HUDEP-2 (cell line): Measurements from ENCODE around the gene SNRK.
A peak's percentile ranks its signal among the peaks of the same experiment; 100 is the strongest.

ENCODE experiments used
- DNase-seq, 76 experiments: peaks; one replicate each; lab custom pipeline; 2025; ENCODE audit not compliant: unreplicated experiment in 76 of 76; lab: John Stamatoyannopoulos, UW

Gene SNRK

DNA sequence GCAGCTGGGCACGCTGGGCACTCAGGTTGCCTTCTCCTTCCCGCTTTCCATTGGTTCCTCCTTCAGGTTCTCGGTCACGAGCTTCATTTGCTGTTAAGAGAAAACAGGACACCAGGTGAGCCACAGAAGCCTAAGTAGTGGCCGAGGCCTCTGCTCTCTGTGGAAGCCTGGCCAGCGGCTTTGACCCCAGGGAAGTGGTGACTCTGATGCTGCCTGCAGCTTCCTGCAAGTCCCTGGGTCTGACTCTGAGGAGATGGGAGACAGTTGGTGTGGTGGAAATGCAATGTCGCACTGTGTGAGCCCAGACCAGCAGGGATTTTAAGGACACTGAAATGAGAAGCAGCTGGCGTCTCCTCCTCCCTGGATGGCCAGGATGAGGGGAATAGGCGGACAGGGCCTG, 80.5 kb downstream of the SNRK start:
- no peak for DNase-seq

DNA sequence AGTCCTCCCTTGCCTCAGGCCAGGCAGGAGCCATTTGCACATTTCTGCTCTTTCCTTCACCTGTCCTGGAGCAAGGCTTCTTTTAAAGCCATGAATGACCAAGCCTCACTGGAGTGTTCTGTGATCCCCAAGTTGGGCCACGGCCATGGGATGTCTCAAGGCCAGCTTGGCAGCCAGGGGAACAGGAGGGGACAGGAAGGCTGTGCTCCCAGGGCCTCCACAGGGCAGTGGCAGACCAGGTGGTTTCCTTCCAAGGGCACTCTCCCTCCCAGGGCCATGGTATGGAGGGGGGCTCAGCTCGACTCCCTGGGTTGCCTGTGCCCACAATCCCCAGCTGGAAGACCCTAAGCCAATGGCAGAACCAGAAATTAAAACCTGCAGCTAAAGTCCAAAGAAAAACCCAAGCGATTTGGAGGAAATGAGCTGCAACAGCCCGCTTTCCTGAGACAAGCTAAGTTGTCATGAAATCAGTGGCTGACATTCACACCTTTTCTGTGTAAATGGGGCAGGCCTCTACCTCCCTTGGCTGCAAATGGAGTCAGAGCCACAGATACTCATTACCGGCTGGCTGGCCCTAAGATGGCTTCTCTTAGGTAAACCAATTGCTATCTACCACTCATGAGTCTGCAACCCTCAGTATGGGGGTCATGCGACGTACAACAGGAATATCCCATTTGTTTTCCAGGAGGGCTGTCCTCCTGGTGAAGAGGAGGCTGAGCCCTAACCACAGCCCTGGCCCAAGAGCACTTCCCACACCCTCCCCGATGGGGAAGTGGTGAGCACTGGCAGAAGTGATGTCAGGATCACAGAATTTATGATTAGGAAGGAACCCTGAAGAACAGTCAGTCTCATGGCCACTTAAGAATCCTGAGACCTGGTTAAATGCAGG, 83.3 kb downstream of the SNRK start:
- DNase-seq, result no peak

DNA sequence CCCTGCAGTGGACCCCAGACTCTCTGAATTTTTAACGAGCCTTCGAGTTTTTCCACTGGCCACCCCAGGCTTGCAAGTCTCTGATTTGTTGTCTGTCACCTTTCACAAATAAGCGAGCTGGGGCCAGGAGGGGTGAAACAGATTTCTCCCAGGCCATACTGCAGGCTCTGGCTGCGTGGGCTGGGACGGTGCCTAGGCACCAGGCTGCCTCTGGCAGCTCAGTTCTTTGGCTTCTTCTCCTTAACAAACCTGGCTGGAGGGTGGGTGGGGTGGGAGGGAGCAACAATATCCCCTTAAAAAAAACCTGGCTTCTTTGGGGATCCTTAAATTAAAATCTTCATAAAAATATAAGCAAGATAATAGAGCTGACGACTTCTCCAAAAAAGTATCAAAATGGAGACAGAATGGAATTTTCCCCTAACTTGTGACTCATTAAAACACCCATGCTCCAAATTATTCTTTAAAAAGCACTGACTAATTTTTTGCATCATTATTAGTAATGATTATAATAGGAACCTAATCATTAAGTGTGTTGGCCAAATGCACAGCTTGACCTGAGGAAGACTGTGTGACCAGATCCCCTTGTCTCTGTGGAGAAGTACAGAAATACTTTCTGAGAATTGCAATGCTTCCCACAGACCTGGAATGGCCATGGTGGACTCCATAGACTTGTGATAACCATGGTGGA, 84.1 kb downstream of the SNRK start:
- DNase-seq, result no peak

DNA sequence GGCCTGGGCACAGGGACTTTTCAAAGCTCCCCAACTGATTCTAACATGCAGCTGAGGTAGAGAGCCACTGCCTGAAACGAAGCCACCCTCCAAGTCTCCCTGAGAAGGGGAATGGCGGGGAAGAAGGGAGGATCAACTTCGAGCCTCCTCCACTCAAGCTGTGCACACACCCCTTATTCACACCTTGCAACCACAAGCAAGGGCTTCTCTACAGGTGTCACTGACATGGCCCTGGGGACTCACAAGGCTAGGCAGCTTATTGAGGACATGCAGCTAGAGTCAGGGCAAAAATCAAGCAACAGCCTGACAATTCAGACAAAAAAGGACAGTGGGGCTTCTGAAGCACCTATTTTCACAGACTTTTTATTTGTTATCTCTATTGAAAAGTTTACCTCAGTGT, 85.2 kb downstream of the SNRK start:
- no peak for DNase-seq

DNA sequence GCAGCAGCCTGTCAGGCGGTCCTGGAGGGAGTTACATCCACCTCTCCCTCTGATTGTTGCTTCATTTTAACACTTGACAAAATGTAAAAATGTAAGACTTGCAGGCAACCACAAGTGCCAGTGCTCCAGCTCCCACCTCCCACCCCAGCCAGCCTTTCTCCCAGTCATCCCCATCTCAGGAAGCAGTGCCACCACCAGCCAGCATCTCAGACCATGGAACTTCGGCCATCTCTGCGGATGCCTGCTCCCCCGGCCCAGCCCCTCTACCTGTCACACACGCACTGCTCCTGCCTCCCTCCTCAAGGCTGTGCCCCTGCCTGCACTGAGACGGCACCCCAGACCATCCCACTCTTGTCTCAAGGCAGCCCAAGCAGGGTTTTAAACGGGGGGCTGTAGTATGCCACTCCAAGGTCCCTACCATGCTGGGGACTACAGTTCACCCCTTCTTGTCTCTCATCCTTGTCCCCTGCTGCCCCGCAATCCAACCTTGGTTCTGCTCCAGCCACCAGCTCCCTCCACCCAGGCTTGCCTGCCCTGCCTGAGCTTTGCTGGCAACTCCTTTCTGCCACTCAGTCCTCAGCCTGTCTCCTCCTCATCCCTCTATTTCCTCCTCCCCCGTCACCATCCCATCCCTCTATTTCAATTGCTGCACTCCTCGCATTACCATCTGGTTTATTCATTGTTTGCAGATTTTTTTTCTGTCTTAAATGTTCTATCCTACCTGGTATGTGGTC, 85.8 kb downstream of the SNRK start:
- DNase-seq, result no peak

DNA sequence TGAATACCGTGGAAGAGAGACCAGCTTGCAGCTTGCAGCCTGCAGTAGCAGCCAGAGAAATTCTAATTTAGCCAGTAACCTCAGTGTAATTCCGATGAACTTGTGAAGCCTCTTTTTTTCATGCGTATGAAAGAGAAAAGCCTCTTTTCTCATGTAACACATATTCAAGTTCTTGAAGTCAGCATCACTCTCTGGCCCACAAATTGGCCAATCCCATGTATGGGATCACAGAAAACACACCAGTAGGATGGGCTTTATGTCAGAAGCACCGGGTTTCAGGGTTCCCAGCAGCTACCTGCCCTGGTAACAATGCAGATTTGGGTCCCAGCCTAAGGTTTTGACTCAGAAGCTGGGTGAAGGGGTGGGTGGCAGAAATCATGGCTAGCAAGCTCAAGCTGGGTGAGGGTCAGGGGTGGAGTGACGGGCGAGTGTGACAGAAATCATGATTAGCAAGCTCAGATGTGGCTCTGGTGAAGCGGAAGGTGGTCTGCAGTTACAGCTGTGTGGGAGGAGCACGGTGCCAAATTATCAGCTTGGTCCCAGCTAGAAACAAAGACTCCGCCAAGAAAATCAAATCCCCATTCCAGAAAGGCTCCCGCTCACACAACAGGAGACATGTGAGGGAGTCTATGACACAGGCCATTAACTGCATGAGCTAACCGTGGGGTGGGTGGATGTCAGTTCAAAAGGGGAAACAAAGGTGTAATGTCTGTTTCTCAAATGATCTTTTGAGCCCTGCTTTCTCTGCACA, 86.6 kb downstream of the SNRK start:
- DNase-seq, result no peak

DNA sequence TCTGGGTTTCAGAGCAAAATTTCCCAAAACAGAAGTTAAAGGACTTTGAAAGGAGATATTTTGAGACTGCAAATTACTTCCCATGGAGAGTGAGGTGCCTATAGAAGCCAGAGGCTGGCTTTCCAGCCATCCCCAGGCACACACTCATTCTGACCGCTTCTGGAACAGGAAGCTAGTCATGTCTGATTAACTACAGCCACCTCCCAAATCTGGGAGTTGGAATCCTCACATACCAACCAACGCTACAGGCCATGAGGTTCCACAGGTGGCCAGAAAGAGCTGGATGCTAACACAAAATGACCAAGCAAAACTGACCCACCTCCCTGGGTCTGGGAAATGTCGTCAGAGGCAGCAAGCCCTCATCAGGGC, 87.2 kb downstream of the SNRK start:
- DNase-seq, result no peak

DNA sequence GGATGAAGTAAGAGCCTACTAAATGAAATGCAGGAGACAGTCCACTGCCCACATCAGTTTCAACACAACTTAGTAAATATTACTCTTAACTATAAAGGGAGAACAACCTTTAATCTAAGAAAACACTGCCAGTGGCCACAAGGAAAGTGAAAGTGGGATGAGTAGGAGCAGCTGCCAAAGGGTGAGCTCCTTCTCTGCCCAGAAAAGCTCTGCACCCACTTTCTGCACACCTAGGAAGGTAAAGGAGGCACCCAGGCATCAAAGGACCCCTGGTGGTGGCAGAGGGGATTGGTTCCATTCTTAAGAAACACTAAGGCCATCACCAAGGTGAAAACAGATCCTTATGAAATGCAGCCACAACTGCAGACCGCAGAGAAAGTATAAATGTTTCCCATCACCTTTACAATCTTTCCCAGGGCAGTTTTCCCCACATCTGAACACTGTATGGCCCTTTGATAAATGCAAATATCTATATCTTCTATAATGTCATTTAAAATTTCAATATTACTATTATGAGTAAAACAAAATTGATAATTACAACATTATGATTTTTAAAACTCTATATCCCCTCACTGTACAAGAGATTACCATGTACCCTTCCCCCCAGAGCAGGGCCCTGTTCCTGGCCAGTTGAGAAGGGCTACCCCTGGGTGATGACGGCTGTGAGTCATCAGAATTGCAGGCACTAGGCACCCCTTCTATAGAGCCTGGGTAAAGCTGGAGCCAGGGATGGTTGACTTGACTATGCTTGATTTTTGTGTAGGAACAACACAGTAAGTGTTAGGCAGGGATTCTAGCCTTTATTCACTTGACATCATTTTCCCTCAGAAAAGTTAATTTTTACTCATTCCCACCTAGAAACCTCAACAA, 92.0 kb downstream of the SNRK start:
- peak in 25 of 76 experiments; percentile 2 to 34 (median 12) for DNase-seq

DNA sequence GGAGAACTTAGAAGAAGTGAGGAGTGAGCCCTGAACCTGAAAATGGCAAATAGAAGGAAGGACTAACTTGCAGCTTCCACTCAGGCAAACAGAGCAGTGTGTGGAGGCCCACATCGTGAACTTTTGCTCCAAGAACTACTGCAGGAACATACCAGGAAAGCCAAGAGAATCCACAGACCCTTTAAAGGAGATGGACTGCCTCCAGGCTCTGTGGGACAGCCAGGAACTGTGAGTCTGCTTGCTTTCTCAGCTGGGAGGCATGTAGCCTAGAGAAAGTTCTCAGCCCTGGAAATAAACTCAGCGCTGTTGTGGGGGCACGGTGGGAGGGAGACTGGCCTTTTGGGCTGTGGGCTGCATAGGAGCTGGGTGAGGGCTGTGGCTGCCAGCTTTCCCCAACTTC, 93.0 kb downstream of the SNRK start:
- DNase-seq, result no peak

DNA sequence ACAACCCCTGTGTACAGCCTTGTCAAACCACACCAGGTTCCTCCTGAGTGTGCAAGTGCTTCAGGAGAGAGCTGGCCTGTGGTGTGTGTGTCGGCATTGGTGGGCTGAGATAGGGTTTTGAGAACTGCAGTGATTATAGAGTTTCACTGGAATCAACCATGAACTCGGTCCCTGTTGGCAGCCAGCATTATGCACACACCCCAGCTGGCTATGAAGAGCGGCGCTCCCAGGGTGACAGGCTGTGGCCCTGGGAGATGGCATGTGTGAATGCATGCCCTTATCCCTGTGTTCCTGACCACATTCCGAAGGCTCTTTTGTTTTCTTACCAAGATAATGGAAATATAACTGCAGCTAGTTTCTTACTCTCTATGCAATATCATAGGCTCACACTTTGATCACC, 101.8 kb downstream of the SNRK start:
- DNase-seq, result no peak

DNA sequence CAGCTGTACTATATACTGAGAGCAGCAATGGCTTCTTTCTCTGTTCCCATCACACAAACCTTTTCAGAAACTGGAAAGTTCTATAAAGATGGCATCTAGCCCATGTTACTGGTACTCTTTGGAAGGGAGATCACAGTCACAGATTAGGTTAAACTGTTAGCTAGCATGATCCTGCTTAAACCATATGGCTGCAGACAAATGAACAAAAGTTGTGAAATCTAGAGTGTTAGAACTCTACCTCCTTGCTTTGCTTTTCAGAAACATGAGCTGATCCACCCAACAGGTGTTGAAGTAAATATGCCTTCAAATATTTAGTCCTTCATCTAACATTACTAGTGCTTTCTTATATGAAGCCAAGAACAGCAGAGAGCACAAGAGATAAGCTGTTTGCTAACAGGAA, 102.6 kb downstream of the SNRK start:
- DNase-seq, result no peak

DNA sequence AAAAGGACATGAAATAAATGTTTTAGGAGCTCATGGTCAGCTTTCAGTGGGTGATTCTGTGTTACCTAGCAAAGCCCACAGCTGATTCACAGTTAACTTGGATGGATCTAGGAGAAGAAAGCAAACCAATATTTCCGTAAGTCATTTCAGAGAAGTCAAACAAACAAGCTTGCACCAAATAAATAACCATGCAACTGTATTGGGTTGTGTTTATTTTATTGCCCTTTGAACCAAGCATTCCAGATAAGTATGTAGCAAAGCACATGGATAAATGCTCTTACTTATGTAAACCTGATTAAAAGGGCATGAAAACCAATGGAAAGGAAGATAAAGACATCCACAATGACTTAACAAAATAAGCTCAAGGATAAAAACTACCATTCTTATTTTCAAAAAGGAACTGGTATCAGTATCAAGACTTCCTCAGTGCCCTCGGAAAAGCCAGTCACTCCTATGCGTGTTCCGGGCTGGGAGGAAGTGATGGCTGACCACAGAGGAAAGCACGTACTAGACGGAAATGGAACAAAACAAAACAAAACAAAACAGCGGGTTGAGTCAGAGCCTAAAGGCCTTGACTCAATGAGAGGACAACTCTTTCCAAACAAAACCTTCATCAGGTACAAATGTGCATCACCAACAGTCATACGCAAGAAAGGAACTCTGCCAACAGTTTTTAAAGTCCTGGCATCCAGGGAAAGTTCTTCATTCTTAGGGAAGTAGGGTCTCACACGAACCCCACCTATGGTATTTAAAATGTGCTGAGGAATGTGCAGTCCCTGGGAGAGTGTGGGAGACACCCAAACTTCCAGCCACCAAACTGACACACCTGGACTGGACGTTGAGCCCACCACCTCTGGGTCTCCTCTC, 103.3 kb downstream of the SNRK start:
- DNase-seq, result no peak

DNA sequence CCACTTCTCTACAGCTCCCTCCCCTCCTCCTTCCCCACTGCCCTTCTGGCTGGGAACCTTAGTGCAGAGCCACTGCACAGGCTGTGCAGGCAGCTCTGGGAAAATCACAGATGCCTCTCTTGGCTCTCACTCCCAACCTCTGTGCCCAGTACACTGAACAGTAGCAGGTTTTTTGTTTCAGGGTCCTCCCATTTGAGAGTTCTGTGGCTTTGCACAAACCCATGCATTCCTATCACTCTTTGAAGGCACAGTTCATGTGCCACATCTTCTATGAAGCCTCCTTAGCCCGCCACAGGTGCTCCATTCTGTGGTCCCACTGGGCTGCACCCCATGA, 103.9 kb downstream of the SNRK start:
- DNase-seq, result no peak

DNA sequence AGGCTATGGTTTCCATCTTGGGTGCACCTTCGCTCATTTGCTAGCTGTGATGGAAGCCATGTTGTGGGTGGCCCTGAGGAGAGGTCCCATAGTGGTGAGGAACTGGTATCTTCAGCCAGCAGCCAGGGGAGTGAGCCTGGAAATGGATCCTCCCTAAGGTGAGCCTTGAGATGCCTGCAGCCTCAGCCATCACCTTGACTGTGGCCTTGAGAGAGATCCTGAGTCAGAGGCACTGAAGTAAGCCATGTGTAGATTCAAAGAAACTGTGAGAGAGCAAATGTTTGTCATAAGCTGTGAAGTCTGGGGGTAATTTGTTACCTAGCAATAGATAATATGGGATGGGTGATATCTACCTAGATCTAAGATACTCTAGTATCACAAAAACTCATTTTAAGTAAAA, 105.3 kb downstream of the SNRK start:
- DNase-seq, result no peak

DNA sequence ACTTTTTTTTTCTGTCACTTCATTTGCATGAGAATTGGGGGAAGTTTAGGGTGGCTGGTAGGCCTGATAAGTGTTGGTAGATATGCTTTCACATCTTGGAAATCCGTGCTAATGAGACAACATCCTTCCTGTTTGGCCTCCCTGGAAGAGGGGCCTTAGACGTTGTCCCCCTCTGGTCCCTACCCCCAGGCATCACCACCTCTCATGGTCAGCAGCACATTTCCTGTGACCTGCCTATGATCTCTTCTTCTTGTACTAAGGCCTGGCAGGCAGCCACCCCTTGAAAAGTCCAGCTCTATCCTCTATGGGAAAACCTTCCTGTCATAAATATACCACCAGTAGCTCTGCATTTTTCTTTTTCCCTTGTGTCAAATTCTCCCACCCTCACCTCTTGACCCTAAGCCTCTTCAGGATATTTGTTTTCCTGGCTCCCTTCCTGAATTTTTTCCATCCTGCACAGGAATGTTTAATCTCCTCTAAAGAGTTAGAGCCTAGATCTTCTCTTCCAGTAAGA, 107.8 kb downstream of the SNRK start:
- no peak for DNase-seq

DNA sequence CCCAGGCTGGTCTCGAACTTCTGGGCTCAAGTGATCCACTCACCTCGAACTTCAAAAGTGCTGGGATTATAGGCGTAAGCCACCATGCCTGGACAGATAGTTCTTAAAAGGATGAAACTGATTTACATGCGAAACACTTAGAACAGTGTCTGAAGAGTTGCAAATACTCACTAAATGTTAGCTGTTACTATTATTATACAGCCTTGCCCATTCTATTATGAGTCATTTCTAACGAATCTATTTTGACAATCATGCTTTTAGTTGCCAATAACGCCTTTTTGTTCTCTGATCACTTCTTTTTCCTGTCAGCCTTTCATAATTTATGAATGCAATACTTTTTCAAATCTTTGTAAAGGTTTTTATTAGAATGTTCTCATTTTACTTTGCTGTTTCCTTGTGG, 112.7 kb downstream of the SNRK start:
- DNase-seq, result no peak

DNA sequence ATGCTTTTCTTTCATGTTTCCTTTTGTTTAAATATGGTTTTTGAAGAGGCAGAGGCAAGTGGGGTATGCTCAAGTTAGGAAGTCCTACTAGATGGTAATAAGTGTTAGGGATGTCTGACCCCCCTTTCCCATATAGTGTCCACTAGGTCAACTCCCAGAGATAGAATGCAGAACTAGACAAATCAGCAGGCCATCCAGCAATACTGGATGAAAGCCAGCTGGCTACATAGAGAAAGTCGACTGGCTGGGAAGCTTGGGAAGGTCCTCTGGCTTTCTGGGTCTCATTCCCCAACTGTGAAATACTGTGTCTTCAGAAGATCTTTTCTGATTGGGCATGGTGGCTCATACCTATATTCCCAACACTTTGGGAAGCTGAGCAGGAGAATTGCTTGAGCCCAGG, 113.8 kb downstream of the SNRK start:
- DNase-seq, result no peak
